Ascending aorta (tissue), 2 donors: Measurements from ENCODE around the gene AMT. TPM values are rescaled to one million over a fixed set of nuclear protein-coding genes. Genes with fewer than 3 reads are reported as not detected.

Experiments
- DNase-seq, 2 donors: peaks; one replicate each; pipeline ENCODE4 v3.0.0-alpha.2; 2019; ENCODE audit warnings: low spot score in 2 of 2
- H3K27ac ChIP-seq, 2 donors: fragments of 200-600 bp; sonication (generic); one replicate each; pipeline ENCODE4 v1.5.1; 2016 to 2017; ENCODE audit warnings: mild to moderate bottlenecking in 1 of 2
- H3K27me3 ChIP-seq: fragments of 200-600 bp; sonication (generic); one replicate; pipeline ENCODE4 v1.5.1; 2017
- H3K36me3 ChIP-seq, 2 donors: fragments of 200-600 bp; sonication (generic); one replicate each; pipeline ENCODE4 v1.5.1; 2016
- H3K4me1 ChIP-seq, 2 donors: fragments of 200-600 bp; sonication (generic); one replicate each; pipeline ENCODE4 v1.5.1; 2016 to 2017; ENCODE audit warnings: mild to moderate bottlenecking in 1 of 2
- H3K4me3 ChIP-seq, 2 donors: fragments of 200-600 bp; sonication (generic); one replicate each; pipeline ENCODE4 v1.5.1; 2016 to 2017; ENCODE audit warnings: mild to moderate bottlenecking in 1 of 2
- H3K9me3 ChIP-seq, 2 donors: fragments of 200-600 bp; sonication (generic); one replicate each; pipeline ENCODE4 v1.5.1; 2016
- intact Hi-C: fragments of 100-400 bp; cut with DNase I; formaldehyde crosslinking; loops from one replicate; pipeline ENCODE4 v1.15.1; 2023
- total RNA-seq: library from RNA; depleted of rRNA; stranded (reverse); fragments of >200 nt; gene quantifications from one replicate; pipeline ENCODE4 v1.1.0, GENCODE V29; 2016
- TF ChIP-seq, protein P1 (sequence below), 3 experiments: fragments of 200-600 bp in 2 of 3; fragments of 450-650 bp in 1 of 3; sonication (generic) in 2 of 3; IDR thresholded peaks; one replicate each; pipeline ENCODE4 v1.5.1; 2016 to 2019; ENCODE audit warnings: antibody characterized with exemption in 3 of 3, mild to moderate bottlenecking in 1 of 3, moderate library complexity in 1 of 3

The AMT gene
- total RNA-seq, 1 donor from 2014 or later, result not detected

- Histone ChIP-seq H3K27ac (peak overlapping the region in 1 of 2 donors; percentile 39), H3K4me3 (no peak overlapping the region), H3K4me1 (peaks cover 0 to 23% of the 10 kb centered on the region in 2 donors), H3K36me3 (no peaks in the 10 kb centered on the region), H3K9me3 (no peaks in the 10 kb centered on the region), H3K27me3 (no peaks in the 10 kb centered on the region)
- intact Hi-C loops, result no loop called here
- TF ChIP-seq, protein P1, sequence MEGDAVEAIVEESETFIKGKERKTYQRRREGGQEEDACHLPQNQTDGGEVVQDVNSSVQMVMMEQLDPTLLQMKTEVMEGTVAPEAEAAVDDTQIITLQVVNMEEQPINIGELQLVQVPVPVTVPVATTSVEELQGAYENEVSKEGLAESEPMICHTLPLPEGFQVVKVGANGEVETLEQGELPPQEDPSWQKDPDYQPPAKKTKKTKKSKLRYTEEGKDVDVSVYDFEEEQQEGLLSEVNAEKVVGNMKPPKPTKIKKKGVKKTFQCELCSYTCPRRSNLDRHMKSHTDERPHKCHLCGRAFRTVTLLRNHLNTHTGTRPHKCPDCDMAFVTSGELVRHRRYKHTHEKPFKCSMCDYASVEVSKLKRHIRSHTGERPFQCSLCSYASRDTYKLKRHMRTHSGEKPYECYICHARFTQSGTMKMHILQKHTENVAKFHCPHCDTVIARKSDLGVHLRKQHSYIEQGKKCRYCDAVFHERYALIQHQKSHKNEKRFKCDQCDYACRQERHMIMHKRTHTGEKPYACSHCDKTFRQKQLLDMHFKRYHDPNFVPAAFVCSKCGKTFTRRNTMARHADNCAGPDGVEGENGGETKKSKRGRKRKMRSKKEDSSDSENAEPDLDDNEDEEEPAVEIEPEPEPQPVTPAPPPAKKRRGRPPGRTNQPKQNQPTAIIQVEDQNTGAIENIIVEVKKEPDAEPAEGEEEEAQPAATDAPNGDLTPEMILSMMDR (IDR thresholded peaks at IDR 0.05), result no peak
- DNase-seq, result no peak
These were observed 36.1 kb downstream of the AMT start for GRCh38 chr3:49386056-49386756.

DNA sequence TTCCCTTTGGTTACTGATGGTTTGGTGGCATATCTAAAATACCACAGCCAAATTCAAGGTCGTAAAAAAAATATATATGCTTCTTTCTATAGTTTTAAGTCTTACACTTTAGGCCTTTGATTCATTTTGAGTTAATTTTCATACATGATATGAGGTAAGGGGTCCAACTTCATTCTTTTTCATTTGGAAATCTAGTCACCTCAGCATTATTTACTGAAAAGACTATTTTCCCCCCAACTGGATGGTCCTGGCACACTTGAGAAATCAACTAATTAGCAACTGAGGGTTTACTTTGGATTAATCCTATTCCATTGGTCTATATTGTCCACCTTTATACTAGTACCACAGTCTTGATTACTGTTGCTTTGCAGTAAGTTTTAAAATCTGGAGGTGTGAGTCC, 36.7 kb downstream of the AMT start:
- DNase-seq, result no peak
- Histone ChIP-seq H3K27ac (peak overlapping the region in 1 of 2 donors; percentile 39), H3K4me3 (no peak overlapping the region), H3K9me3 (no peaks in the 10 kb centered on the region), H3K27me3 (no peaks in the 10 kb centered on the region), H3K4me1 (peaks cover 0 to 23% of the 10 kb centered on the region in 2 donors), H3K36me3 (no peaks in the 10 kb centered on the region)
- TF ChIP-seq, protein P1 (IDR thresholded peaks at IDR 0.05), result no peak
- intact Hi-C loops, result no loop called here

DNA sequence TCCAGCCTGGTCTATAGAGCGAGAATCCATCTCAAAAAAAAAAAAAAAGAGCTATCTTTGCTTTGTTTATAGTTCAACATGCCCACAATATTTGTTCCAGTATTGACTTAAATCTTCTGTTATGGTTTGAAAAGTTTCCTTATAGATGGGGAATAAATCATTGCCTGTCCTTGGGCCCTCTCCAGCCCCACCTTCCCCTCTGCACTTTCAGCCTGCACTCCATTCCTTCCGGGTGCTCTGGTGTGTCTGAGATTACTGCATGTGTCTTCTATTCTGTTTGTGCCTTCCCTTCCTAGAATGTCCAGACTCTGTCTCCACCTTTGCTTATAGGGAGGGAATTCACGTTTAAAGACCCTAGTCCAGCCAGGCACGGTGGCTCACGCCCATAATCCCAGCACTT, 38.9 kb downstream of the AMT start:
- DNase-seq, result no peak
- intact Hi-C loops, result no loop called here
- TF ChIP-seq, protein P1 (IDR thresholded peaks at IDR 0.05), result no peak

DNA sequence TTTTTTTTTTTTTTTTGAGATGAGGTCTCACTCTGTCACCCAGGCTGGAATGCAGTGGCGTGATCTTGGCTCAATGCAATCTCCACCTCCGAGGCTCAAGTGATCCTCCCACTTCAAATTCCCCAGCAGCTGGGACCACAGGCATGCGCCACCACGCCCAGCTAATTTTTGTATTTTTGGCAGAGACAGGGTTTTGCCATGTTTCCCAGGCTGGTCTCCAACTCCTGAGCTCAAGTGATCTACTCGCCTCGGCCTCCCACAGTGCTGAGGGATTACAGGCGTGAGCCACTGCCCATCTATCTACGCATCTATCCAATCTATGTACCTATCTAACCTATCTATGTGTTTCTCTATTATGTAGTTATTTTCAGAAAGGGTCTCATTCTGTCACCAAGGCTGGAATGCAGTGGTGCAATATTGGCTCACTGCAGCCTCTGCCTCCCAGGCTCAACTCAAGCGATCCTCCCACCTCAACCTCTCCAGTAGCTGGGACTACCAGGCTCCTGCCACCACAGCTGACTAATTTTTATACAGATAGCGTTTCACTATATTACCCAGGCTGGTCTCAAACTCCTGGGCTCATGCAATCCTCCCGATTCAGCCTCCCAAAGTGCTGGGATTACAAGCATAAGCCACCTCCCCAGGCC, 43.9 kb downstream of the AMT start:
- intact Hi-C loops, result no loop called here
- Histone ChIP-seq H3K27ac (peak overlapping the region in 1 of 2 donors; percentile 44), H3K9me3 (no peaks in the 10 kb centered on the region), H3K4me1 (peaks cover 0 to 9% of the 10 kb centered on the region in 2 donors), H3K4me3 (no peak overlapping the region), H3K36me3 (peaks cover 18 to 20% of the 10 kb centered on the region in 2 donors), H3K27me3 (no peaks in the 10 kb centered on the region)
- TF ChIP-seq, protein P1 (IDR thresholded peaks at IDR 0.05), result no peak
- peak in 1 of 2 donors; percentile 73 for DNase-seq

More for the DNA sequence above, 38.9 kb downstream of the AMT start:
- Histone ChIP-seq H3K27ac (no peak overlapping the region), H3K36me3 (no peaks in the 10 kb centered on the region), H3K4me1 (peaks cover 0 to 29% of the 10 kb centered on the region in 2 donors), H3K27me3 (no peaks in the 10 kb centered on the region), H3K4me3 (no peak overlapping the region), H3K9me3 (no peaks in the 10 kb centered on the region)

DNA sequence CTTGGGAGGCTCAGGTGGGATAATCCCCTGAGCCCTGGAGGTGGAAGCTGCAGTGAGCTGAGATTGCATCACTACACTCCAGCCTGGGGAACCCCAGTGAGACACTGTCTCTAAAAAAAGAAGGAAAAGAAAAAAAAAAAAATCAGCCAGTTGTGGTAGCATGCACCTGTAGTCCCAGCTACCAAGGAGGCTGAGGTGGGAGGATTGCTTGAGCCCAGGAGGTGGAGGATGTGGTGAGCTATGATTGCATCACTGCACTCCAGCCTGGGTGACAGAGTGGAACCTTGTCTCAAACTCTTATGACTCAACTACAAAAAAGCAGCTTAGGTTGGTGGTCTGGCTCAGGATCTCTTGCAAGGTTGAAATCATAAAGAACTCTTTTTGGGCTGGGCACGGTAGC, 44.8 kb downstream of the AMT start:
- intact Hi-C loops, result no loop called here
- Histone ChIP-seq H3K4me1 (peaks cover 0 to 6% of the 10 kb centered on the region in 2 donors), H3K4me3 (no peak overlapping the region), H3K27me3 (no peaks in the 10 kb centered on the region), H3K36me3 (peaks cover 27 to 28% of the 10 kb centered on the region in 2 donors), H3K9me3 (no peaks in the 10 kb centered on the region), H3K27ac (peak overlapping the region in 1 of 2 donors; percentile 46)
- TF ChIP-seq, protein P1 (IDR thresholded peaks at IDR 0.05), result no peak
- DNase-seq, result no peak
